VCaP (cell line): ENCODE data around the gene MAP3K2.

ENCODE experiments used
- H3K27ac ChIP-seq: fragments of 450-650 bp; 2 replicates; pipeline ENCODE4 v1.5.1; 2017
- CTCF ChIP-seq: fragments of 450-650 bp; conservative IDR thresholded peaks from 2 replicates; pipeline ENCODE4 v1.5.1; 2017; ENCODE audit warnings: mild to moderate bottlenecking, moderate library complexity

The MAP3K2 gene

DNA sequence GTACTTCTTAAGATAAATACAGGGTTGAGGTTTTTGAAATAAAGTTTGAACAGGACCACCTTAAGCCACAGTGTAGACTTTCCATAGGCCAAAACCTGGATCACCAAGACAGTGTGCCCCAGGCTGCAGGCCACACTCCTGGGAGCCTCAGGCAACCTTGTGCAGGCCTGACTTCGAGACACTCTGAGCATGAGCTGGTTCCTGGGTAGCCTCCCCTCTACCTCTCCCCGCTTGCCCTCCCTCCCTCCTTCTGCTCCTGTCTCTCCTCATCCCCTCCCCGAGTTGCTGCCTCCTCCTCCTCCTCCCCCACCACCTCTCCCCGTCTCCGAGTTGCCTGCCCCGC is 19.9 kb upstream of the MAP3K2 start:
- TF ChIP-seq CTCF: no peak
- H3K27ac ChIP-seq: peak overlapping the region; percentile 63

DNA sequence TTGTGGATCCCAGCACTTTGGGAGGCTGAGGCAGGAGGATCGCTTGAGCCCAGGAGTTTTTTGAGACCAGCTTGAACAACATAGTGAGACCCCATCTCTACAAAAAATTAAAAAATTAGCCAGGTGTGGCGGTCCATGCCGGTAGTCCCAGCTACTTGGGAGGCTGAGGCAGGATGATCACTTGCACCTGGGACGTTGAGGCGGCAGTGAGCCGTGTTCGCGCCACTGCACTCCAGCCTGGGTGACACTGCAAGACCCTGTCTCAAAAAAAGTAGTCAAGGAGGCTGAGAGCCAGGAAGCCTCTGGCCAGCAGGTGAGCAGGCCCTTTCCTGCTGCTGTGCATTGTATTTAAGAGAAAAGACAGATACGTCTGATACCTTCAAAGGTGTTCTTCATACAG is 19.3 kb upstream of the MAP3K2 start:
- peak overlapping the region; percentile 63; the same call in 1 of the 2 replicates for H3K27ac ChIP-seq
- no peak for TF ChIP-seq CTCF

DNA sequence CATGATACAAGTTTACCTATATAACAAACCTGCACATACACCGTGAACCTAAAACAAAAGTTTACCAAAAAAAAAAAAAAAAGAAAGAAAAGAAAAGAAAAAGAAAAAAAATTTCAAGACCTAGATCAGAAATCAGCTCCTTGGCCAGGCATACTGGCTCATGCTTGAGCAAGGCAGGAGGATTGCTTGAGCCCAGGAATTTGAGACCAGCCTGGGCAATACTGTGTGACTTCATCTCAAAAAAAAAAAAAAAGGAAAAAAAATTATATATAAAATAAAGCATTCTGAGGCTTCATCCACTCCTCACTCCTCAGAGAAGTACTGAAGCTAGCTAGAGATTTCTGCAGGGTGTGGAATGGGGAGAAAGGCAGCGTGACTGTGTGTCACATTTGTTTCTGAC is 18.7 kb upstream of the MAP3K2 start:
- H3K27ac ChIP-seq: no peak overlapping the region
- TF ChIP-seq CTCF: no peak

GRCh38 chr2:127405255-127405610 is 17.5 kb upstream of the MAP3K2 start:
- no peak overlapping the region for H3K27ac ChIP-seq
- no peak for TF ChIP-seq CTCF

DNA sequence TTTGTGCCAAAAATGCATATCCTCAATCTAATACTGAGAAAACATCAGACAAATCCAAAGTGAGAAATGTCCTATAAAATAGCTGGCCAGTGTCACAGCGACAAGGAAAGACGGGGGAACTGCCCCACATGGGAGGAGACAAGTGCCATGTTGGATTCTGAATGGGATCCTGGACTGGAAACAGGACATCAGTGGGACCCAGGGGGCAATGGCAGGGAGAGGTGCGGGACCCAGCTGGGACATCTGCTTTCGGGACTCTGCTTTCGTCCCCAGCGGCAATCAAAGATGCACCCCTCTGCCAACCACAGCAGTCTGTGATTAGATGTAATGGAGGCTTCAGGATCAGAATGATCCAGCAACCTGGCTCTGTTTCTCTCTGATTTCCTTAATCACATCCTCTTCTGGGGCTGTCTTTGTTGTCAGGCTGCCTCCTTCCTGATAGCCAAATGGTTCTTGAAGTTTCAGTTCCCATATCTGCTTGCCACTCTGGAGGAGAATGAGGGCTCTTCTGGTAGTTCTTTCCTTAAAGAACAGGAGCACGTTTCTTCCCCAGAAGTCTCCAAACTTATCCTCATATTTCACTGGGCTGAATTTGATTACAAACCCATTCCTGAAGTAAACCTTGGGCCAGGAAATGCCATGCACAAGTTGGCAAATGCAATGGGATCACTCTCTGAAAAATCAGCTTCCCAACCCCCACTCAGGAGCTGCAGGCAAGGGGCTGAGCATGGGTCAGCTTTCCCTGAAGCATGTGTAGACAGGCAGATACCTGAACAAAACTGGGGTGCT is 16.9 kb upstream of the MAP3K2 start:
- TF ChIP-seq CTCF: no peak
- H3K27ac ChIP-seq: no peak overlapping the region

DNA sequence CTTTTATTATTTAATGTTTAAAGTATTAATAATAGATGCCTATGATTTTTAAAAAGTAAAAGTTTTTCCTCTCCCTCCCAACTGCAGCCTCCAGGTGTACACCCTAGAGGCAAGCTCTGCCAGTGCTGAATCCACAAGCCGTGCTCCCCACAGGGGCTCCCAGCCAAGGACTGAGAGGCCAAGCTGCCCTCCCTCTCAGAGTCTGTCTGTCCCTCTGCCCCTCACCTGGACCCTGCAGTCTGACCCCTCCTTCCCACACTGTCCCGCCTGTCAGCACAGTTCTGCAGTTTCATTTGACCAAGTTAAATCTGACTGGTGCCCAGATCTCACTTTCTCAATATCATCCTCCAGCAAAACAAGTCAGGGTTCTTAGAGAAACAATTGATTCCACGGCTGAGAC is 15.7 kb upstream of the MAP3K2 start:
- no peak overlapping the region for H3K27ac ChIP-seq
- TF ChIP-seq CTCF: no peak

DNA sequence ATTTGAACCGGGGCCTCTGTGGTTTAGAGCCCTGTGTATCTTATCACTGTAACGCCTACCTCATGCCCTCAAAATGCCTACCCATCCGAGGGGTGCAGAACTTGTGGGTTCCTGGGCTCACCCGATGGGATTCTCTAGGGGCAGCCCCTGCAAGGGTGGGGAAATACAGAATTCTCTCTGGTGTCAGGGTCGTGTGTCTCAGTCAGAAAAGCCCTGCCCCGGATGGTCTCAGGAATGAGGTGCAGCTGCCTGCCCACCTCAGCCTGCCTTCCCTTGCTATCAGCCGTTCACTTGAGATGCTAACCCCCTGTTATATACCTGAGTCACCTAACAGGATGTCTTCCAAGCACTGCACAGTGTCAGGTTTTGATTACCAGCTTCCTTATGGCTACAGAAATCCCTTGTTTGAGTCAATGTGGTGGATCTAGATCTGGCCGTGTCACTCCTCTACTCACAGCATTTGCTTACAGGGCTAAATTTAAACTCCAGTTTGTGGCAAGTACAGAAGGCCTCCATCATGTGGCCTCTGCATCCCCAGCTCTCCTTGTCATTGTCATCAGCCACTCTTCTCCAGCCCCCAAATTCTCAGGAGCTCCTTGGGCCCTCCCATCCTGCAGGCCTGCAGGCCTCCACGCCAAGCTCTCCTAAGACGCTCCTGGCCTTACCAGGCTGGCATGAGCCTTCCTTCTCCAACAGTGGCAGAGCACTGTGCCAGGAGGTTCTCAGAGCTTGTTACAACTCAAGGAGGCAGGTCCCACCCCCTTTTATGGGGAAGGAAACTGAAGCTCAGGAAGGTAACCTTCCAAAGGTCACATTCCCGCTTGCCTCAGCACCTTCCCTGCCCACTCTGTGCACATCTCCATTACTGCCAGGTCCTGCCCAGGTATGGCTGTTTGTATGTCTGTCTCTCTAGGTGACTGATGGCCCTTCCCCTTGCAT is 14.3 kb upstream of the MAP3K2 start:
- TF ChIP-seq CTCF: no peak
- H3K27ac ChIP-seq: no peak overlapping the region
